ES-I3 (cell line): ENCODE measurements around the gene AP1G1.
A peak's percentile ranks its signal among the peaks of the same experiment; 100 is the strongest.

Experiments used
- H3K36me3 ChIP-seq: 2 replicates; pipeline ENCODE4 v1.6.1; 2013; ENCODE audit warnings: mild to moderate bottlenecking, low read length, control low read depth, moderate library complexity; ENCODE audit not compliant: insufficient read depth
- H3K4me1 ChIP-seq: 2 replicates; pipeline ENCODE4 v1.6.1; 2013; ENCODE audit warnings: mild to moderate bottlenecking, control low read depth, low read length; ENCODE audit not compliant: insufficient read depth
- H3K9ac ChIP-seq: 2 replicates; pipeline ENCODE4 v1.6.1; 2013; ENCODE audit warnings: low read depth, mild to moderate bottlenecking, low read length, moderate library complexity
- H3K9me3 ChIP-seq: 2 replicates; pipeline ENCODE4 v1.6.1; 2013; ENCODE audit warnings: mild to moderate bottlenecking, low read length, moderate library complexity; ENCODE audit not compliant: control insufficient read depth, insufficient read depth

Gene AP1G1

GRCh38 chr16:71808593-71809459, at the start of gene AP1G1:
AP1G1 (minus strand) TSS chr16:71808834; CDS start chr16:71789479, 19,355 bp downstream.
- Histone ChIP-seq H3K4me1 (no peaks in the 10 kb centered on the region), H3K36me3 (no peaks in the 10 kb centered on the region), H3K9ac (peak within 1 kb of the TSS; percentile 87), H3K9me3 (no peaks in the 10 kb centered on the region)

GRCh38 chr16:71855937-71856662, 47.5 kb upstream of the AP1G1 start:
- H3K9ac ChIP-seq, result no peak overlapping the region
- H3K4me1 ChIP-seq, result no peaks in the 10 kb centered on the region
- H3K9me3 ChIP-seq, result no peaks in the 10 kb centered on the region
- no peaks in the 10 kb centered on the region for H3K36me3 ChIP-seq

- peaks cover 8% of the 10 kb centered on the region for H3K36me3 ChIP-seq
- H3K9ac ChIP-seq, result no peak overlapping the region
- H3K4me1 ChIP-seq, result no peaks in the 10 kb centered on the region
- no peaks in the 10 kb centered on the region for H3K9me3 ChIP-seq
Observed at GRCh38 chr16:71854369-71854948, 45.8 kb upstream of the AP1G1 start.

GRCh38 chr16:71853413-71853812, 44.8 kb upstream of the AP1G1 start:
- Histone ChIP-seq H3K4me1 (no peaks in the 10 kb centered on the region), H3K9ac (no peak overlapping the region), H3K9me3 (no peaks in the 10 kb centered on the region), H3K36me3 (peaks cover 8% of the 10 kb centered on the region)

- Histone ChIP-seq H3K36me3 (peaks cover 8% of the 10 kb centered on the region), H3K9ac (no peak overlapping the region), H3K4me1 (no peaks in the 10 kb centered on the region), H3K9me3 (no peaks in the 10 kb centered on the region)
Observed at GRCh38 chr16:71852561-71852960, 43.9 kb upstream of the AP1G1 start.

- H3K9ac ChIP-seq, result no peak overlapping the region
- H3K36me3 ChIP-seq, result peaks cover 8% of the 10 kb centered on the region
- H3K4me1 ChIP-seq, result 0 out of 2 replicates have a peak, but pooled peaks cover under 1% of the 10 kb centered on the region
- no peaks in the 10 kb centered on the region for H3K9me3 ChIP-seq
Observed at GRCh38 chr16:71852158-71852557, 43.5 kb upstream of the AP1G1 start.

- H3K36me3 ChIP-seq, result peaks cover 8% of the 10 kb centered on the region
- H3K4me1 ChIP-seq, result 0 out of 2 replicates have a peak, but pooled peaks cover 4% of the 10 kb centered on the region
- H3K9ac ChIP-seq, result no peak overlapping the region
- no peaks in the 10 kb centered on the region for H3K9me3 ChIP-seq
Observed at GRCh38 chr16:71851746-71852145, 43.1 kb upstream of the AP1G1 start.

GRCh38 chr16:71848622-71849021, 40.0 kb upstream of the AP1G1 start:
- Histone ChIP-seq H3K9me3 (no peaks in the 10 kb centered on the region), H3K9ac (no peak overlapping the region), H3K36me3 (peaks cover 8% of the 10 kb centered on the region), H3K4me1 (0 out of 2 replicates have a peak, but pooled peaks cover 4% of the 10 kb centered on the region)

- Histone ChIP-seq H3K9ac (peak overlapping the region; percentile 89), H3K9me3 (no peaks in the 10 kb centered on the region), H3K36me3 (peaks cover 8% of the 10 kb centered on the region), H3K4me1 (0 out of 2 replicates have a peak, but pooled peaks cover 4% of the 10 kb centered on the region)
Observed at GRCh38 chr16:71847096-71847495, 38.5 kb upstream of the AP1G1 start.

- H3K36me3 ChIP-seq, result peaks cover 8% of the 10 kb centered on the region
- H3K4me1 ChIP-seq, result 0 out of 2 replicates have a peak, but pooled peaks cover 4% of the 10 kb centered on the region
- H3K9me3 ChIP-seq, result no peaks in the 10 kb centered on the region
- peak overlapping the region; percentile 89 for H3K9ac ChIP-seq
Observed at GRCh38 chr16:71846431-71846830, 37.8 kb upstream of the AP1G1 start.

GRCh38 chr16:71845639-71846430, 37.2 kb upstream of the AP1G1 start, which contains the start of gene ATXN1L:
ATXN1L (plus strand) TSS chr16:71845976; CDS start chr16:71849741, 3,765 bp downstream.
- H3K36me3 ChIP-seq, result peaks cover 8% of the 10 kb centered on the region
- H3K9ac ChIP-seq, result peak within 1 kb of the TSS; percentile 89

GRCh38 chr16:71843572-71843971, 34.9 kb upstream of the AP1G1 start:
- H3K9ac ChIP-seq, result no peak overlapping the region
- no peaks in the 10 kb centered on the region for H3K9me3 ChIP-seq
- 0 out of 2 replicates have a peak, but pooled peaks cover 4% of the 10 kb centered on the region for H3K4me1 ChIP-seq
- no peaks in the 10 kb centered on the region; the same call in 1 of the 2 replicates for H3K36me3 ChIP-seq

More at GRCh38 chr16:71845639-71846430, 37.2 kb upstream of the AP1G1 start, which contains the start of gene ATXN1L:
- Histone ChIP-seq H3K9me3 (no peaks in the 10 kb centered on the region), H3K4me1 (0 out of 2 replicates have a peak, but pooled peaks cover 4% of the 10 kb centered on the region)

GRCh38 chr16:71840052-71840451, 31.4 kb upstream of the AP1G1 start:
- Histone ChIP-seq H3K9me3 (no peaks in the 10 kb centered on the region), H3K9ac (no peak overlapping the region), H3K36me3 (no peaks in the 10 kb centered on the region)

More at GRCh38 chr16:71840052-71840451, 31.4 kb upstream of the AP1G1 start:
- H3K4me1 ChIP-seq, result no peaks in the 10 kb centered on the region
